Measurements from ENCODE around the gene SDC4. TPM values are rescaled to one million over a fixed set of nuclear protein-coding genes. Genes with fewer than 3 reads are reported as not detected.

Gene SDC4
- total RNA-seq, 6 experiments from 2014 or later, result 122 to 146 (median 135) TPM

DNA sequence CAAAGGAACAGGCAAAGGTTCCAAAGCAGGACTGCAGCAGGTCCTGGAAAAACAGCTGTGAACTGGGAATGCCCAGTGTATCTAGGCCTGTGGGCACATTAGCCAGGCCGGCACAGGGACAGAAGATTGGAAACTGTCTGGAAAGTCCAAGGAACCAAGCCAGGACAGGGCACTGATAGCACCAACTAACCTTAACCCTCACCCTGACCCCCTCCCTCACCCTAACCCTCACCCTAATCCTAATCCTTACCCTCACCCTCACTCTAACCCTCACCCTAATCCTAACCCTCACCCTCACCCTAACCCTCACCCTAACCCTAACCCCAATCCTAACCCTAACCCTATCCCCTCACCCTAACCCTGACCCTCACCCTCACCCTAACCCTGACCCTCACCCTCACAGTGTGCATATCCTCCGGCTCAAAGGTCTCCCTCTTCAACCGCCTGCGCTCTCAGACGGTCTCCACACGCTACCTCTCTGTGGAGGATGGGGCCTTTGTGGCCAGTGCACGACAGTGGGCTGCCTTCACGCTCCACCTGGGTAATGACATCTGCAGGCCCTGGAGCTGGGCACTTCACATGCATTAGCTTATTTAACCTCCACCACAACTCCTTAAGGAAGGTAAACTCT, 35.0 kb downstream of the SDC4 start:
- Mint-ChIP-seq H3K27ac (no peak overlapping the region), H3K27me3 (ENCODE audit: insufficient read depth) (peaks cover 26% of the 10 kb centered on the region), H3K4me3 (no peak overlapping the region), H3K9me3 (no peaks in the 10 kb centered on the region), H3K36me3 (ENCODE audit: low read depth) (no peaks in the 10 kb centered on the region), H3K4me1 (ENCODE audit: low read depth) (peaks cover 13% of the 10 kb centered on the region)
- no peak for TF ChIP-seq CTCF (IDR thresholded peaks at IDR 0.05)
- no peak for DNase-seq

DNA sequence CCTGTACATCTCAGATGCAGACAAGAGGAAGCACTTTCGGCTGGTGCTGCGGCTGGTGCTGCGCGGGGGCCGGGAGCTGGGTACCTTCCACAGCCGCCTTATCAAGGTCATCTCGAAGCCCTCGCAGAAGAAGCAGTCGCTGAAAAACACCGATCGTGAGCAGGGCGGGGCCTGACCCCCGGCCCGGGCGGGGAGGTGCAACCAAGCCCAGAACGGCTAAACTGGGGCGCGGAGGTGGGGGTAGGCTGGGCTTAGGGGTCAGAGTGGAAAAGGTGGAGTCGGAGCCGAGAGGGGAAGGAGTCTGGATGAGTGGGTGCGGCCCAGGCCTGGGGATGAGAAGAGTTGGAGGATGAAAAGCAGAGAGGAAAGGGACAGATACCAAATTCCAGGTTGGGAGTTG, 36.0 kb downstream of the SDC4 start:
- Mint-ChIP-seq H3K4me1 (ENCODE audit: low read depth) (peaks cover 13% of the 10 kb centered on the region), H3K36me3 (ENCODE audit: low read depth) (no peaks in the 10 kb centered on the region), H3K27me3 (ENCODE audit: insufficient read depth) (peaks cover 20% of the 10 kb centered on the region), H3K9me3 (no peaks in the 10 kb centered on the region), H3K4me3 (no peak overlapping the region), H3K27ac (no peak overlapping the region)
- no peak for DNase-seq
- TF ChIP-seq CTCF (IDR thresholded peaks at IDR 0.05), result no peak

- Mint-ChIP-seq H3K36me3 (ENCODE audit: low read depth) (no peaks in the 10 kb centered on the region), H3K4me3 (no peak overlapping the region), H3K27ac (no peak overlapping the region), H3K4me1 (ENCODE audit: low read depth) (peaks cover 13% of the 10 kb centered on the region), H3K9me3 (no peaks in the 10 kb centered on the region), H3K27me3 (ENCODE audit: insufficient read depth) (peaks cover 15% of the 10 kb centered on the region)
- peak; percentile 25 for DNase-seq
- TF ChIP-seq CTCF (IDR thresholded peaks at IDR 0.05), result peak; percentile 86
These were observed 36.5 kb downstream of the SDC4 start for GRCh38 chr20:45311589-45312211.

DNA sequence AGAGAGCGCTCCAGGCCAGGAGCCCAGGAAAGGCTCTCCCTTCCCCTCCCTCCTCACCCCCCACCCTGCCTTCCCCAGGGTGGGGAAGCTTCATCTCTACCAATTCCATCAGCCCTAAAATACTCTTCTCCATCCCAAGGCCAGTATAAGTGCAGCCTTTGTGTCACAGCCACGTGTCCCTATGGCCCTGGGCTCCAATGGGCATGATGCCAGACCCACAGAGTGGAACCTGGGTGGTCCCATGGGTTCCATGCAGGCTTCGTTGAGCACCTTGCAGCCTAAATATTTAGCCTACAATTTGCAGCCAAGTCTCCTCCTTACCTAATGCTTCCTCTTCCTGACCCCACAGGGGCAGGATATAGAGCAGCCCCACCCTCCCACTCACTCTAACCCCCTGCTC, 39.1 kb downstream of the SDC4 start:
- H3K9me3 Mint-ChIP-seq, result no peaks in the 10 kb centered on the region
- no peak for DNase-seq
- H3K4me1 Mint-ChIP-seq (ENCODE audit: low read depth), result peaks cover 13% of the 10 kb centered on the region
- no peak for TF ChIP-seq CTCF (IDR thresholded peaks at IDR 0.05)
- no peaks in the 10 kb centered on the region for H3K36me3 Mint-ChIP-seq (ENCODE audit: low read depth)
- no peak overlapping the region for H3K27ac Mint-ChIP-seq
- H3K27me3 Mint-ChIP-seq (ENCODE audit: insufficient read depth), result peaks cover 23% of the 10 kb centered on the region
- H3K4me3 Mint-ChIP-seq, result no peak overlapping the region

GRCh38 chr20:45308117-45308778, 40.0 kb downstream of the SDC4 start, which contains the start of gene MATN4:
MATN4 (minus strand) TSS chr20:45308299; CDS start chr20:45305582, 2,717 bp downstream.
- H3K36me3 Mint-ChIP-seq (ENCODE audit: low read depth), result no peaks in the 10 kb centered on the region
- TF ChIP-seq CTCF (IDR thresholded peaks at IDR 0.05), result 0 out of 2 replicates have a peak, but pooled peaks have one; percentile 7
- no peak for DNase-seq
- no peak within 1 kb of the TSS for H3K27ac Mint-ChIP-seq
- H3K9me3 Mint-ChIP-seq, result no peaks in the 10 kb centered on the region; the same call in 1 of the 2 replicates
- H3K4me3 Mint-ChIP-seq, result no peak within 1 kb of the TSS
- peaks cover 21% of the 10 kb centered on the region for H3K4me1 Mint-ChIP-seq (ENCODE audit: low read depth)
- H3K27me3 Mint-ChIP-seq (ENCODE audit: insufficient read depth), result peaks cover 29% of the 10 kb centered on the region

All from HFFc6 (cell line).